Measurements from ENCODE around the gene SLC44A1.
A peak's percentile ranks its signal among the peaks of the same experiment; 100 is the strongest.

The SLC44A1 gene

GRCh38 chr9:105344283-105344682, 99.8 kb downstream of the SLC44A1 start:
- no peak for DNase-seq

- DNase-seq: no peak
Observed at GRCh38 chr9:105345626-105346025, 101.2 kb downstream of the SLC44A1 start.

GRCh38 chr9:105346273-105346672, 101.8 kb downstream of the SLC44A1 start:
- DNase-seq: no peak

DNA sequence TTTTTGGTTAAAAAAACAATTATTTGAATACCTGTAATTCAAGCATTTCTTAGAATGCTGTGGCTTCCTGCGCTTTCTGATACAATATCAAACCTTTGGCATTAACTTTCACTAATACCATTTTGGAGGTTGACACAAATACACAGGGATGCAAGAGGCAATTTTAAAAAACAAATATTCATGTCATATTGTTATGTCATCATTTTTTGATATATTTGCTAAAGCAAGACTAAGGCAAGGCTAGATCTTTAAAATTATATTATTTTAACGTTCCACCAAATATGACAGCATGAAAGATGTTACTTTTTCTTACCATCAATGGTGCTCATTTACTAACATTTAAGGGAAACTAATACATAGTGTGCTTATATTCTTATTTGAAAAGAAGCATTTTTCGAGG, 110.0 kb downstream of the SLC44A1 start:
- DNase-seq: no peak

GRCh38 chr9:105355781-105356180, 111.3 kb downstream of the SLC44A1 start:
- no peak for DNase-seq

DNA sequence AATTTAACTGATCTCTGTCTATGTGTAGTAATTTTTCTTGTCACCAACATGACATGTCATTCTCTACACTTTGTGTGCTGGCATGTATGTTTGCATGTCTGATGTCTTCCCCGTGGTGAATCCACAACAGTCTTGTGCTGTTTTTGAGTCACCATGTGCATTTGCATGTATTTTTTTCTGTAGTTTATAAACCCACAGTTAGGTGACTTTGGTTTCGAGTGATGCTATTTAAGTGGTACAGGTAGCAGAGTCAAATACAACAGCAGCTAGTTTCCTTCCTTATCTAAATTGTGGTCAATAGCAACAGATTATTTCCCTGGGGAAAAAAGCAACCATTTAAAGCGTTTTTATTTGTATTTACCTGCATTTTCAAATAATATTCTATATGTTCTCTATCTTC, 113.5 kb downstream of the SLC44A1 start:
- DNase-seq: no peak

GRCh38 chr9:105359892-105360291, 115.4 kb downstream of the SLC44A1 start:
- DNase-seq: no peak

DNA sequence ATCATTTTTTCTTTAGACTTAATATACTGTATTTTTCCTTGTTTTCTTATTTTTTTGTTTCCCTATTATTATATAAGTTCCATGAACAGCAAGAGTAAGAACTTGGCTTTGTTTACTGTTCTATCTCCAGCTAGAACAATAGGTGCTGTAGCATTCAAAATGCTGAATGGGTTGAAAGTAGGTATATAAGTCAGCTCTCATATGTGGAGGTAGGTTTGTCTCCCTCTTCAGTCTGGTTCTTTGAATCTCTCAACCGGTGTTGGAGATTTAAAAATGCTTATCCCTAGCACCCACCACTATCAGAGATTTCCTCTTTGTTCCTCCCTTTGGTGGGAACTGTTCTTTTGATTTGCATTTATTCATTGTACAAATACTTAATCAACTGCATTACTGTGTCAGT, 115.9 kb downstream of the SLC44A1 start:
- DNase-seq: no peak

GRCh38 chr9:105361873-105362272, 117.4 kb downstream of the SLC44A1 start:
- no peak for DNase-seq

GRCh38 chr9:105362470-105362869, 118.0 kb downstream of the SLC44A1 start:
- DNase-seq: no peak

- no peak for DNase-seq
Observed at GRCh38 chr9:105363837-105364236, 119.4 kb downstream of the SLC44A1 start.

DNA sequence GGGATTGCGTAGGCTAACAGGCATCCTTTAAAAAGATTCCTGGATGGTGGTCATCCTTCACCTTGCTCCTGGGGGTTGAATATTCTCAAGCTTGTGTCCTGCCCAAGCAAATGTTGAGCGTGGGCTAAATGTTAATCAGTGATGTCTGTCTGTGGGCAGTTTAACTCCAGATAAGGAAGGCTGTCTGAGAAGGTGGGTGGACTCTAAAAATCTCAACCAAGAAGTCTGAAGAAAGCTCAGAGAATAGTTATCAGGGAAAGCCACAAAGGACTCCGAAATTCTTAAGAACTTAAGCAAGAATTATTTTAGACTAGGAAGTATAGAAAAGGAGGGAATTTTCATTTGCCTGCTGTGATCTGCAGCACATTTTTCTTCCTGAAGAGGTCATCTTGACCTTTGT, 125.5 kb downstream of the SLC44A1 start:
- DNase-seq: no peak

DNA sequence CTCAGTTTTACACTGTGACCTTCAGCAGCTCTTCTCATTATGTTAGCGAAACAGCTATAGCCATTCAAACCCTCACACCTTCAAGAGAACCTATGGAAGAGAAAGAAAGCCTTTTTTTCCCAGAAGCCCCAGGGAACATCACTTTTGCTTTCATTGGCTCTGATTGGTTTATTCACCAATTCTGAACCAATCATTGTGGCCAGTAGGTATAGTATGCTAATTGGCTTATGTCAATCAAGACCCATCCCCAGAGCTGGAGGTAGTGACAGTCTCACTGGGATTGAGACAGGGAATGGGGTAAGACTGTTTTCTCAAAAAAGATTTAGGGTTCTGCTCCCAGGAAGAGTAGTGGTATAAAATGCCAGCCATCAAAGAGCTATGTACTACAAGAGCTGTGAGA, 129.3 kb downstream of the SLC44A1 start:
- no peak for DNase-seq

DNA sequence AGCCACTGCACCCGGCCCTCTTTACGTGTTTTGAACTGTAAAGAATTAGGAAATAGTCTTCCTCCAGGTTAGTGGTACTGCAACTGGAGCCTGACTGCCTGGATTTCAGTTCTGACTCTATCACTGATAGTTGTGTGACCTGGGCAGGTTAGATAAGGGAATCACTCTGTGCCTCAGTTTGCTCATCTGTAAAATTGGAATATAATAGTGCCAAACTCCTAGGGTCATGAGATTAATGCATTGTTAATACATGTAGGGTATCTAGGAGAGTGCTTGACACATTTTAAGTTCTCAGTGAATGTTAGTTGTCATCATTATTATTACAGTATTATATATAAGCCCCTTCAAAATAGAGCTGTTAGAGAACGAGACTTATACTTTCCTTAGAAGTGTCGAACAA, 130.9 kb downstream of the SLC44A1 start:
- no peak for DNase-seq

- DNase-seq: no peak
Observed at GRCh38 chr9:105376893-105377292, 132.4 kb downstream of the SLC44A1 start.

GRCh38 chr9:105385381-105385985, 141.0 kb downstream of the SLC44A1 start:
- DNase-seq: peak in 1 of 4 experiments; percentile 3

DNA sequence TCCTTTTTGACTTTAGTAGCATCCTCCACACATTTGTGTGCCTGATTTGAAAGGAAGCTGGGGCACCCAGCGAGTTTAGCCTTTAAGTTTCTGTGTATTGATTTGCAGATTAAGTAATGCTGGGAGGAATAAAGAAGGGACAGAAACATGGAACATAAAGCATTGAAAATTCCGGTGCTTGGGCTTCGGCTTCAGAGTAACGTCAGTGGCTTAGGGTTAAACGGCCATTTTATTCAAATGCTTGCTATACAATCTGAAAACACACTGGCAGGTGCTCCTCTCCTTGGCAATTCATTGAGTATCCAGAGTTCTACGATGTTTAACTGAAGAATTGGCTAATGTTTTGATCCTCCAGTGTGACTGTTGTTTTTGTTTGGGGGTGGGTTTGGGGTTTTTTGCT, 145.3 kb downstream of the SLC44A1 start:
- no peak for DNase-seq

- no peak for DNase-seq
Observed at GRCh38 chr9:105390871-105391270, 146.4 kb downstream of the SLC44A1 start.

- DNase-seq: no peak
Observed at GRCh38 chr9:105391288-105391687, 146.8 kb downstream of the SLC44A1 start.

GRCh38 chr9:105392531-105392930, 148.1 kb downstream of the SLC44A1 start:
- no peak for DNase-seq

DNA sequence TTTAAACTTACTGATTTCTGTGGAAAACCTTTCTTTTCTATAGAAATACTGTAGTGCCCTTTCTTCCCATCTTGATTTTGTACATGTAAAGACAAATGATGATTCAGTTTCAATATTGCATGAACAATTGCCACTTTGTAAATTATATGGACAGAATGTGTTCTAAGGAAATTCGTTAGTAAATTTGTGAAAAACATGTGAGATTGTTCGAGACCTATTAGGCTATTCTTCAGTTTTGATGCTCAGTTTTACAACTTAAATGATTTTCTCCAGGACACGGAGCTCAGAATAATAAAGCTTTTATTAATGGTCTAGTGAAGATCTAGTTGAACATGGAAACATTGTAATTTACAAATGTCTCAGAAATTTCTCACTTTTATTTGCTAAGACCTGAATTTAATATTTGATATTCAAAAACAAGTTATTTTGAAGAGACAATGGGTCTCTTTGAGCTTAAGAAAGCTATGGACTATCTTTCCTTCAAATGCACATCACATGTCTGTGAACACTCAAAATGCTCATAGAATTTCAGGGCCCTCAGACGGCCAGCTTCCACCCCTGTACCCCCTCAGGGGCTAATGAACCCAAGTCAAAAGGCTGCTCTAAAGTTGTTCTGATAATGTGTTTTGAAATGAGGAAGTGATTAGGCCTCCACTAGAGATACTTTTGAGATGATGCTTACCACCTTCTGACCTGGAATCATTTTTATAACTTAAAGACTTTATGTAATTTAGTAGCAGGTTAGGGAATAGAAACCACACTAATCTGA, 149.3 kb downstream of the SLC44A1 start:
- DNase-seq: no peak

- DNase-seq: no peak
Observed at GRCh38 chr9:105396441-105396840, 152.0 kb downstream of the SLC44A1 start.

- no peak for DNase-seq
Observed at GRCh38 chr9:105396901-105397300, 152.4 kb downstream of the SLC44A1 start.

DNA sequence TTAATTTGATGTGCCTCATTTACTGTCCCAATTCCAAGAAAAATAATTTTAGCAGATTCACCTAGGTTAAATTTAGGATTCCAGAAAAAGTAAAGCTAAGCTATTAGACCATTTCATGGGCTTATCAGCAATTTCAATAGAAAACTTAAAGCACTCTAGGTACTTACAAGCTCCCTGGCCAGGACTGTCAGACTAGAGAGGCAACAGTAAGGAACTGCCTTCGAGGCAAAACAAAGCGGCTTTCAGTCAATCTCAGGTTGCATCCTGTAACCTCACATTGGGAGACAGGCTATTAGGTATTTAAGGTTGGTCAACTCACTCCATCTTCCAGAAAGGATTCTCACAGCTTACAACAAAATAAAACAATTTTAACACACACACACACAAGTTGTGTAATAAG, 154.7 kb downstream of the SLC44A1 start:
- DNase-seq: no peak

DNA sequence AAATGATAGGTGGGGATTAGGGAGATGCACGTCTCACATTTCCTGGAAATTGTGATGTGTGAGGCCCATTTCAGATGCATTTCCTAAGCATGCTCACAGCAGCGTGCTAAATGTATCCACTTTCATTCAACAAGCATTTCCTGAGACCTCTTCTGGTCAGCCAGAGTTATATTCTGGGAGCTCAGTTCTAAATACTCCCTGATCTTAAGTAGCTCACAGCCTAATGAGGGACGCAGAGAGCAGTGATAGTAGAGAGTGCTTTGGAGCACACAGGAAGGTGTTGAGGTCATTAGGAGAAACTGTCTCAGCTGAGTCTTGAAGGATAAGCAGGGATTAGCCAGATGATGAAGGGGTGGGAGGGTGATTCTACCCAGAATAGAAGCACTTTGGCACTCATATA, 157.2 kb downstream of the SLC44A1 start:
- DNase-seq: no peak

Data from activated naive CD4-positive, alpha-beta T cell (primary cell).